NCI-H2196 treated with DMSO at 0.1 percent for 48 hours (cell line): Measurements from ENCODE around the gene LTK.
"Not testable (repeated sequence)": the region's sequence is repeated elsewhere in the genome, so short reads cannot be mapped to it uniquely, and the experiment has no call there.

Source experiments
- DNase-seq: peaks from one replicate; lab custom pipeline; 2025; ENCODE audit not compliant: unreplicated experiment; lab: John Stamatoyannopoulos, UW

LTK gene

DNA sequence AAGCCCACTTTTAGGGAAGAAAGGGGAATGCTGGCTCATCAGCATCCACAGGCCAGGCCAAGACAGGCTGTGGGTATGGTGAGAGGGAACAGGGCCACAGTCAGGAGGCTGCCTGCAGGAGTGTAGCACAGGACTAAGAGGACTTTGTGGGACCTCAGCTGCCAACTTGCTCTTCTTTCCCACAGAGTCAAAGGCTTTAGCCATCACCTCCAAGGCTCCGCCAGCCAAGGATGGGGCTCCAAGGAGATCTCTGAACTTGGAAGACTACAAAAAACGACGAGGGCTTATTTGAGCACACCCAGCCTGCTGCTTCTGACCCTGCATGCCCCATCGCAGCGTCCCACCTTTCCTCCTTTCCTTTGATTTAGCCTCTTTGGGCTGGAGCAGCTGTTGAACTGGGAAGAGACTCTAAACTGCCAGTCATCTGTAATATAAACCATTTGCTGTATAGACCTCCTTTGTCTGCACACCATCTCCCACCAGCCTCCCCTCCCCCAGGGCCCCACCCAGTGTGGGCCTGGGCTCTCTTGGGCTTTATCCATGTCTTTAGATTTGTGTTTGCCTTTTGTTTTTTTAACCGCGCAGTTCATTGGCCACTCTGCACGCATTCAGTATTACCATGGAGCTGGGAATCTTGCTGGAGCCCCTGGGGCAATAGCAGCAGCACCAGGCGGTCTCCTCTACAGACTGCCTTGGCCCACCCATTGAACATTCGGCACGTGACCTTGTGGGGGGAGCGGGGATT lies 33.1 kb downstream of the LTK start:
- no peak for DNase-seq

DNA sequence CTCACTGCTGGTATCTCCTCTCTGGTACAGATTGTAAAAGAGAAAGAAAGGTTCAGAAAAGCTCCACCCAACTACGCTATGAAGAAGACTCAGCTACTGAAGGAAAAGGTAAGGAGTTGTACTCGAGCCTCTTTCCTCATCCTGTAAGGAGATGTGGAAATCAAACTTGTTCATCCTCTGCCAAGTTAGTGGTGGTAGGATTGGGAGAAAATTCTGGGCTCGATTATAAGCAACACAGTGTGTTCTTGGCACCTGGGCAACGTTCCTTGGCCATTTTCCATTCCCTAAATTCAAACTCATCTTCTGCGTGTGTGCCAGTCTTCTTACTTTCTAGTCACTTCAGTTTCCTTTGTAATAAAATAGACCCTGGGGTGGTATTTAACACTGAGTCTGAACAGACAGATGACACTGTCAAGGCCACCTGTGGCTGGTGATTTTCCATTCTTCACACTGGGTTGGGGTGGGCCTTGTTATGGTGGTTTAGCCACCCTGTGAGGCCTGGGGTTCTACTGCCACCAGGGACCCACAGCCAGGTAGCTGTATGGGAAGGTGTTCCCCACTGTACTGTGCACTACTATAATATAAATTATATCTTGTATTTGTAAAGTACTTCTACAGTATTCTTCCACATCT lies 37.1 kb downstream of the LTK start:
- DNase-seq, result no peak

DNA sequence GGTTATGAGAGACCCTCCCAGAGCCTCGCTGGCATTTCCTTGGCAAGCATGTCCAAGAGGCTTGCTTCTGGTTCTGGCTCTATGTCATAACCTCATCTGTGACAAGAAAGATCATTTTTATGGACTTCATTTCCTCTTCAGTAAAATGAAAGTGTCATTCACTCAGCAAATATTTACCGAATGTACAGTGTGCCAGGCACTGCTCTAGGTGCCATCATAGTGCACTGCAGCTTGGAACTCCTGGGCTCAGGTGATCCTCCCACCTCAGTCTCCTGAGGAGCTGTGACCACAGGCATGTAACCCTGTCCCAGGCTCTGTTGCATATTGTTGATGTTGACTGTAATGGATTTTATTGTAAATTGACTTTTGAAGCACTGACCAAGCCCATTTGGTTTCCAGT lies 38.7 kb downstream of the LTK start:
- DNase-seq, result no peak

DNA sequence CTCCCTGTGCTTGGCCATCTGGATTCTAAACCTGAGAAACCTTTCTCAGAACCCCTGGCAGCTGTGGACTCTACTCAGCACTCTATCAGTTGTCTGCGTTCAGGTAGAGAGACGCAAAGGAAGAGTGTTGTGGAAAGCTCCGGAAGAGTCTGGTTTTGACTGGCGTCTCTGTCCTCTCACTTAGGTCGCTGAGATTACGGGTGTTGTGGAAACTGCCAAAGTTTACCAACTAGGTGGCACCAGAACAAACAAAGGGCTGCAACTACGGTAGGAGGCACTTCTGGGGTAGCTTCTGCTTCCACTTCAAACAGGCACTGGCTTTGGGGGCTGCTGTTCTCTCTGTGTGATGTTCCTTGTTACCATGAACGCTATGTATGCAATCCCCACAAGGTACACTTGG lies 39.2 kb downstream of the LTK start:
- DNase-seq, result no peak

DNA sequence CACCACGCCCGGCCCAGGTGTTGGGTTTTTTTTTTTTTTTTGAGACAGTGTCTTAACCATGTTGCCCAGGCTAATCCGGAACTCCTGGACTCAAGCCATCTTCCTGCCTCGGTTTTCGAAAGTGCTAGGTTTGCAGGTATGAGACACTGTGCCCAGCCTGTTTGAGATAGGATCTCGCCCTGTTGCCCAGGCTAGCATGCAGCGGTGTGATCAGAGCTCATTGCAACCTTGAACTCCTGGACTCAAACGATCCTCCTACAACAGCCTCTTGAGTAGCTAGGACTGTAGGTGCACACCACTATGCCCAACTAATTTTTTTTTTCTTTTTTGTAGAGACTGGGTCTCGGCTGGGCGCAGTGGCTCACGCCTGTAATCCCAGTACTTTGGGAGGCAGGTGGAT lies 40.2 kb downstream of the LTK start:
- no peak for DNase-seq

DNA sequence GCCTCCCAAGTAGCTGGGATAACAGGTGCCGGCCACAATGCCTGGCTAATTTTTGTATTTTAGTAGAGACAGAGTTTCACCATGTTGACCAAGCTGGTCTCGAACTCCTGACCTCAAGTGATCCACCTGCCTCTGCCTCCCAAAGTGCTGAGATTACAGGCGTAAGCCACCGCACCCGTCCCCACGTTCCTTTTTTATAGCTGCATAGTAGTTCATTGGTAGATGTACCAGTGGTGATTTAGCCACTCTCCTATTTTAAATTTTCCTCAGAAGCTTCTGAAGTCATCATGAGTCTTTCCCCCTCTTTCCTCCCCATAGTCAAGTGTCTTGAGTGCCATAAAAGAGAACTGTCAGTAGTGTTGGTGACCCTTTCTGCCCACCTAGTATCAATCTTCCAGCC lies 44.0 kb downstream of the LTK start:
- DNase-seq, result not testable (repeated sequence)

DNA sequence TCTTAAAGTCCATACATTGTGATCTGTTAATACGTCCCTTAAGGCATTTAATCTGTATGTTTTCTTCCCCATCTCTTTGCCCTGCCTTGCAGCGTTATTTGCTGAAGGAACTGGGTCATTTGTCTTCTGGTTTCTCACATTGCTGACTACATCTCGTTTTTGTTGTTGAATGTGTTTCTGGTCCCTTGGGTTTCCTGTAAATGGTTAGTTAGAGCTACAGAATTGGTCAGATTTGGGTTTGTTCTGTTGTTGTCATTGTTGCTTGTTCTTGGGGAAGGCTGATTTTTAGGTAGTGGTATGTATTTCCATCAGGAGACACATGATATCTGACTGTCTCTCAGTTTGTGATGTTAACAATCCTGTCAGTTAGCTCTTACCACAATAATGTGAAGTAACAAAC lies 46.9 kb downstream of the LTK start:
- DNase-seq, result no peak

DNA sequence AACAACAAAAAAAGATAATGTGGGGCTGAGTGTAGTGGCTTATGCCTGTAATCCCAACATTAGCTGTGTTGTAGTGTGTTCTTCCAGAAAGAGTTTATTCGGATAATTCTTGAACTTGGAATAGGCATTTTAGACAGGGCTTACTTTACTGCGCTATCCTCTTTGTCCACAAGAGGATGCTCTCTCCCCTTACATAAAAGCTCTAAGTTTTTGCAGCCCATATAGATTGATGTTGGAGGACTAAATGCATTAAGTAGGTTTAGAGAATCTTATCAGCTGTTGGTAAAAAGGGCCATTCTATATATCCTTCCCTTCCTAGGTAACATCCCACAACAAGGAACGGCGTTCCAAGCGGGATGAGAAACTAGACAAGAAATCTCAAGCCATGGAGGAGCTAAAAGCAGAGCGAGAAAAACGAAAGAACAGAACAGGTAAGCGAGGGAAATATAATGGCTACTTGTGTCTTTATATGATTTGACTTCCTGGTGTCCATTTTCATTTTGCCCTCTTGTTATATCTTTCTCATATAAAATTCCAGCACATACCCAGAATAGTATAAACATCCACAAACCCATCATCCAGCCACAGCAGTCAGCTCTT lies 47.7 kb downstream of the LTK start:
- DNase-seq, result peak; percentile 6

DNA sequence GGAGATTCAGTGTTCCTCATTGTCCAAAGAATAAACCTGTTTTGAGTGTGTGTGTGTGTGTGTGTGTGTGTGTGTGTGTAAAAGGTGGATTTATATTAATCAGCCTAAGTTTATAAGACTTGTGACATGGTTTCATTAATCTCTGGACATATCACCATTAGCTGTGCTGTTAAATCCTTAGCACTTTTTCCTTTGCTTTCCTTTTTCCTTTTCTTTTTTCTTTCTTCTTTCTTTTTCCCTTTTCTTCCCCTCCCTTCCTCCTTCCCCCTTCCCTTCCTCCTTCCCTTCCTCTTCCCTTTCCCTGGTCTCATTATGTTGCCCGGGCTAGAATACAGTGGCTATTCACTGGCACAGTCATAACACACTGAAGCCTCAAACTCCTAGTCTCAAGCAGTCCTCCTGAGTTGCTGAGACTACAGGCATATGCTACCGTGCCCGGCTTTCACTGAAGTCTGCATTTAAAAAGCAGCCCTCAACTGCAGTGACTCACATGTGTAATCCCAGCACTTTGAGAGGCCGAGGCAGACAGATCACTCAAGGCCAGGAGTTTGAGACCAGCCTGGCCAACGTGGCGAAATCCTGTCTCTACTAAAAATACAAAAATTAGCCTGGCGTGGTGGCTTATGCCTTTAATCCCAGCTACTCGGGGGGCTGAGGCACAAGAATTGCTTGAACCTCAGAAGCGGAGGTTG lies 48.6 kb downstream of the LTK start:
- DNase-seq, result no peak

DNA sequence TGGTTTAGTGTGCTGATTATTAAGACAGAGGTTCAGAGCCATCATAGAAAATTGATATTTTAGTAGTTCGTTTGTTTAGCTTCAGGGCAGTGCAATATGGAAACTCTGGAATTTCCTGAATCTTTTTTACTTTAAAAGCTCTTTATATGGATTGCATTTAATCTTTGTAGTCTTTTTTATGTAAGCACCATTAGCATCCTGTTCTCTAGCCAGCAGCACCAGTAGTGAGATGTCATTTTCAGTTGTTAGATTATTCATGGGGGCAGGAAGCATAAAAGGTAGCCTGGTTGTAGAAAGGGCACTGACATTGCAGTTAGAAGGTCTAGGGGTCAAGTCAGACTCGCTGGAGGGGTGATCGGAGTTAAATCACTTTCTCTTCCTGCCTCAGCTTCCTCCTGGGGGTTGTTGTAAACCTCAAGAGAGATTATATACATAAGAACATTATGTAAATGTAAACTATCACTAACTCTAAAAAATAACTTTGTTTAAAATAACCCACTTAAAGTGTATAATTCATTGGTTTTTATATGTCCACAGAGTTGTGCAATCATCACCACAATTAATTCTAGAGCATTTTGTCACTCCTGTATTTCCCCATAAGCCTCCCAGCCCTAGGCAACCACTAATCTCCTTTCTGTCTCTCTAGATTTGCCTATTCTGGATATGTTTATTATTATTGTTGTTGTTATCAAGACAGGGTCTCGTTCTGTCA lies 51.4 kb downstream of the LTK start:
- DNase-seq, result no peak
